Camera-type eye (tissue), 1 donor: ENCODE data around the gene REP15. TPM values are rescaled to one million over a fixed set of nuclear protein-coding genes. Genes with fewer than 3 reads are reported as not detected.

Experiments
- total RNA-seq: library from RNA; depleted of rRNA; stranded (reverse); fragments of >200 nt; gene quantifications from one replicate; pipeline ENCODE4 v1.2.3, GENCODE V29; 2014

REP15 gene, protein sequence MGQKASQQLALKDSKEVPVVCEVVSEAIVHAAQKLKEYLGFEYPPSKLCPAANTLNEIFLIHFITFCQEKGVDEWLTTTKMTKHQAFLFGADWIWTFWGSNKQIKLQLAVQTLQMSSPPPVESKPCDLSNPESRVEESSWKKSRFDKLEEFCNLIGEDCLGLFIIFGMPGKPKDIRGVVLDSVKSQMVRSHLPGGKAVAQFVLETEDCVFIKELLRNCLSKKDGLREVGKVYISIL
- 1.4 TPM for total RNA-seq

DNA sequence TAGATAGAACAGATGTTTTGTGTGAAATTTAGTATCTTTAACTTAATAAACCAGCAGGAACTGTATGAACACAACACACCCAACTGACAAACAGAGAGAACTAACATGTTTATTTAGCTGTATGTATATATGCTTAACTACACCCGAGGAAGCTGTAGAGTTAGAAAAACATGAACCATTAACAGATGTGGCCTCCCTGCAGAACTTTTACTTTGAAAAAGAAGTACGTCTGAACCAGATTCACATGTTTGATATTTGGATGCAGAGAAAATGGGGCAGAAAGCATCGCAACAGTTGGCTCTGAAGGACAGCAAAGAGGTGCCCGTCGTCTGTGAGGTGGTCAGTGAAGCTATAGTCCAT lies at the start of gene REP15:
REP15 (plus strand) TSS at position 155 of the 360 bp plus-strand sequence; CDS start at position 271, 116 bp downstream.

DNA sequence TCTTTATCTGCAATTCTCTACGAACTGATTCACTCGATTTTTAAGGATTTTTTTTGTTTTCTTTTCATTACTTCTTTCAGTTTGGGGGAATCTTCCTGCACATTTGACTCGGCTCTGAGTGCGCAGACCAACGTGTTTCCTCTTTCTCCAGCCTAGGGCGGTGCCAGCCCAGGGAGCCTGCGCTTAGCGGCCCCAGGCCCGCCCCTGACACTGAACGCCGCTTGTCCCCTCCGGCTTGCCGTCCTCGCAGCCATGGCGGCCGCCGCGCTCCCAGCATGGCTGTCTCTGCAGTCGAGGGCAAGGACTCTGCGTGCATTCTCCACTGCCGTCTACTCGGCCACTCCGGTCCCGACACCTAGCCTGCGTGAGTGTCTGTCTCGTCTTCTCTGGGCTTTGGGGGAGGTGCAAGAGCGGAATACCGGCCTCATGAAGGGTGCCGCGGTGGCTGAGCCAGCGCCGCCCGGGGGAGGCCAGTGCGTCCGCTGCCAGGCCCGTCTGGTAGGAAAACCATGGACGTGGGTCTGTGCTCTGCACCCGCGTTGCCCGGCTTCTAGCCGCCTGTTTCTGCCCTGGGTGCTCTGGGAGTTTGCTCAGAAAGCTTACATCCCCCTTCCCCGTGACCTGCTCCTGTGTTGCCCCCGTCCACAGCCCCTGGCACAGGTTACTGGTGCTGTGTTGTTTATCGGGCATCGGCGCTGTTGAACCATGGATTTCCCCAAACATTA lies 14.5 kb downstream of the REP15 start, which contains the start of gene MRPS35:
MRPS35 (plus strand) TSS at position 241 of the 725 bp plus-strand sequence; CDS start at position 253, 12 bp downstream.

Other genes with a start within 250 kb of the REP15 start
- 1.9 TPM for gene SMCO2, start 249.7 kb upstream of the REP15 start, total RNA-seq
- gene PPFIBP1, start 172.2 kb upstream of the REP15 start, total RNA-seq = 82.1 TPM
- 59.5 TPM for gene MRPS35, start 14.4 kb downstream of the REP15 start, total RNA-seq
- gene KLHL42, start 83.8 kb downstream of the REP15 start, total RNA-seq = 48.0 TPM
- not detected for gene MANSC4, start 83.8 kb downstream of the REP15 start, total RNA-seq